CD4-positive, alpha-beta T cell treated with Interferon alpha-2 for 1 hour (primary cell): ENCODE measurements around the gene CALN1.
"Not testable (repeated sequence)": the region's sequence is repeated elsewhere in the genome, so short reads cannot be mapped to it uniquely, and the experiment has no call there.

Experiments
- DNase-seq, 2 donors: peaks; one replicate each; pipeline ENCODE4 v3.0.0-alpha.2; 2020 to 2022

The CALN1 gene

GRCh38 chr7:71775648-71776047, 636.5 kb downstream of the CALN1 start:
- DNase-seq = no peak

DNA sequence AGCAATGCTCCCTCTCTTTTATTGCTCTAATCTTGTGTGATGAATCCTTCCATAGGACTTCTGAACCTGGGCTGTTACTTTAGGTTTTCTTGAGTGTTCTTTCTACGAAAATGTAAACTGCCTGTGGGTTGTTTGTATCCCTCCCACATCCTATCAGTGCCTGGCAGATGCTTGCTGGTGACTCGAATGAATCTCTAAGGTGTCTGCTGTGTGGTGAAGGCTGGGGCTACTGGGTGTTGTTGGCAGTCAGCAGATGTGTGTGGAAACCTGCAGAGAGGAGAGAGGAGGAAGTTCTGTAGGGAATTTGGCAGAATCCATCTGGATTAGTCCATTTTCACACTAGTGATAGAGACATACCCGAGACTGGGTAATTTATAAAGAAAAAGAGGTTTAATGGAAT, 639.4 kb downstream of the CALN1 start:
- no peak for DNase-seq

GRCh38 chr7:71770269-71770907, 641.8 kb downstream of the CALN1 start:
- no peak for DNase-seq

DNA sequence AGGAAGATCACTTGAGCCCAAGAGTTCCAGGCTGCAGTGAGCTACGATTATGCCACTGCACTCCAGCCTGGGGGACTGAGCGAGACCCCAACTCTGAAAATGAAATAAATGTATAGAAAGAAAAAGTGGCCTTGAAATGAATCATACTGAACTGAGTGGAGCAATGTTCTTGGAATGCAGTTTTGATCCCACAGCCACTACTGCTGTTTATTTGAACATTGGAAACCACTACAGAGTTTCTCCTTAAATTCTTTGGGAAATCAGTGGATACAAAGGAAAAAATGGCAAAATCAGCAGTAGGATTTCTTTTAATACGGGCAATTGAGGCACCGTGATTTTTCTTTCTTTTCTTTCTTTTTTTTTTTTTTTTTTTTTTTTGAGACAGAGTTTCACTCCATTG, 642.8 kb downstream of the CALN1 start:
- no peak for DNase-seq

DNA sequence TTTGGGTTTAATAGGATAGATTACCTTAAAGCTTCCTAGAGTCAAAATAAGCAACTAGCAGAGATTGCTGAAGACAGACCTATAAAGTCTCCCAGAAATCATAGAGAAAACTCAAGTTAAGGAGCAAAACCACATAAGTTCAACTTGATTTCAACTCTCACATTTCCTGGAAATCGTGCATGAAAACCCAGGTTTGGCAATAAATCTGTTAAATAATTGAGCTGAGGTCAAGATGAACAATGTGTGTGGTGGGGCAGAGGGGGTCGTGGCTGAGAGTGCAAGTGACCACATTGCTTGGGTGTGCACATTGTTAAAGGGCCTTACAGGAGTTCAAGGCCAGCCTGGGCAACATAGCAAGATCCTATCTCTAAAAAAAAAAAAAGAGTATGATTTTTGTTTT, 643.7 kb downstream of the CALN1 start:
- no peak for DNase-seq

DNA sequence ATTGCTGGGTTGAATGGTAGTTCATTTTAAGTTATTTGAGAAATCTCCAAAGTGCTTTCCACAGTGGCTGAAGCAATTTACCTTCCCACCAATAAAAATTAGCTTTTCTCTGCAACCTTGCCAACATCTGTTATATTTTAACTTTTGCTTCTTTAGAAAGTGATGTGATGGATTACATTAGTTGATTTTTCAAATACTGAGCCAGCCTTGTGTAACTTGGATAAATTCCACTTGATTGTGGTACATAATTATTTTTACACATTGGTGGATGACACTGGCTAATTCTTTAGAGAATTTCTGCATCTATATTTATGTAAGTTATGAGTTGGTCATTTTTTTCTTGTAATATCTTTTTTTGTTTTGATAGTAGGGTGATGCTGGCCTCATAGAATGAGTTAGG, 646.1 kb downstream of the CALN1 start:
- DNase-seq = no peak

GRCh38 chr7:71761336-71761735, 650.8 kb downstream of the CALN1 start:
- no peak for DNase-seq

DNA sequence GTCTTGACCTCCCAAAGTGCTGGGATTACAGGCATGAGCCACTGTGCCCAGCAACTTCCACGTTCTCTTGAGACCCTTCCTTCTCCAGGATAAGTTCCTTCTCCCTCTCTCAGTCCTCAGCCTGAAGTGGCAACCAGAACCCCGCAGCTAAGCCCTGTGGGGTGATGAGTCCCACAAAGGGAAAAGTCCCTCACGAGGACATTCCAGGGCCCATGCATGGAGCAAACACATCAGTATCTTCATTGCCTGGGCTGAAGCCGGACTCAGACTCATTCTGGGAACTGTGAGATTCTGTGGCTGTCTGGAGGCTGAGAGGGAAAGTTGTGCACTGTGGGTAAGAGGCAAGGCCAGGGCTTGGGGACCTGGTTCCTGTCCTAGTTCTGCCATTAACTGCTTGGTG, 657.3 kb downstream of the CALN1 start:
- no peak for DNase-seq

DNA sequence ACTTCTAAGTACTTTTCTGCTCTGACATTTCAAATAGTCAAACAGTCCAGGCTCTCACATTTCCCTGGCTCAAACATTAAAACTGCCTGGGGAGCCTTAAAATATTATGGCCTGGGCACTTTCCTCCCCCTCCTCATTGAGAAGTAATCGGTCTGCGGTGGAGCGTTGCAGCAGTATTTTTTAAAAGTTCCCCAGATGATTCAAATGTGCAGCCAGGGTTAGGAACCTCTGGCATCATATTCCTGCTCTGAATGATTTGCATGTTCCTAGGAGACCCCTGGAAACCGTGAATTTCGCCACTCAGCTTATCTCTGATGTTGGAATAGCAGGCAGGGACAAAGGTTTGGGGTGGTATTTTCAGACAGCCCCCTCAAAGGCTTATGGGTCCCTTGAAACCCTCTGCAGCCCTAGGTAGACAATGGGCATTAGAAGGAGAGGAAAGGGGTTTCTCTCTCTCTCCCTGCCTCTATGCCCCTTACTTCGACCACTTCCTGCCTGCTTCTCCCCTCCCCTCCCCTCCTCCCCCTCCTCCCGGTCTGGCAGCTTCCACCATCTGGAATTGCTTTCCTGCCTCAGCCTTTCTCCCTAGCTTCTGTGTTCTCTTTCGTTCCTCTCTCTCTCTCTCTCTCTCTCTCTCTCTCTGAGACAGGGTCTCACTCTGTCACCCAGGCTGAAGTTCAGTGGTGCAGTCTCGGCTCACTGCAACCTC, 658.0 kb downstream of the CALN1 start:
- no peak for DNase-seq

DNA sequence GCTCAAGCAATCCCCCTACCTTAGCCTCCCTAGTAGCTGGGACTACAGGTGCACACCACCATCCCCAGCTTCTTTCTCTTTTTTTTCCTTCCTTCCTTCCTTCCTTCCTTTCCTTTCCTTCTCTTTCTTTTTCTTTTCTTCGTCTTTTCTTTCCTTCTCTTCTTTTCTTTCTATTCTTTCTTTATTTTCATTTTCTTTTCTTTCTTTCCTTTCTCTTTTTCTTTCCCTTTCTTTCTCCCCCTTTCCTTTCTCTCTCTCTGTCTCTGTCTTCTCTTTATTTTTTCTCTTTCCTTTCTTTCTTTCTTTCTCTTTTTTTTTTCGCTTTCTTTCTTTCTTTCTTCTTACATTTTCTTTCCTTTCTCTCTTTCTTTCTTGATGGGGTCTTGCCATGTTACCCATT, 658.9 kb downstream of the CALN1 start:
- no peak for DNase-seq

- peak in 1 of 2 donors; percentile 2 for DNase-seq
Measured at GRCh38 chr7:71752171-71752935, 659.8 kb downstream of the CALN1 start.

DNA sequence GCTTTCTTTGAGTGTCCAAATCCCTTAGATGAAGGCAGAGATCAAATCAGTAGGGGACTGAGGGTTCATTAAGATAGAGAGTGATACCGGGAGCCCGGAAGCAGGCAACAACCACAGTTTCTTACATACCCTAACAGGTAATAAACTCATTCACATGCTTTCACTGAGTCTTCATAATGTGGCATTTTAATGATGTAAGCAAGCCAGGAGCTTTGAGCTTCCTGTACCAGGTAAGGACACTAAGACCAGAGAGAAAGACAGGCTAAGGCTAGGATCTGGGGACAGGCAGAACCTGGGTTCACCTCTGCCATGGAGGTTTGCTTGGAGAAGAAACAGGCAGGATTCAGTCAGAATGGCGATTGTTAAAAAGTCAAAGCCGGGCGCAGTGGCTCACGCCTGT, 661.8 kb downstream of the CALN1 start:
- no peak for DNase-seq

DNA sequence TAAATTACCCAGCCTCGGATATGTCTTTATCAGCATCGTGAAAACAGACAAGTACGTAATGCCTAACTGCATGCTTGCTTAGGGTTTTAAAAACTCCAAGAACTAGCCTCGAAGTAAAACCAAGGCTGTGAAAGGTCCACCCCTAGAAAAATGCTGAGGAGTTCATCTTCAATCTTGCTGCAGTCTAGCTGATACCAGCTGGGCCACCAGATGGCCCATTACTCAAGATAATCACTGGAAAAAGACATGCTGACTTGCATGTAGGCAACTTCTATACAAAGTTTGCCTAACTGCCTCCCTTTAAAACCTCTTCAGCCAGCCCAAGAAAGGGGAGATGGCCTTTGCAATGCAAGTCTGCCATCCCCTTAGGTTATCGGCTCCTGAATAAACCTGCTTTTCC, 666.1 kb downstream of the CALN1 start:
- DNase-seq = no peak

GRCh38 chr7:71740174-71740560, 672.0 kb downstream of the CALN1 start:
- DNase-seq = no peak

DNA sequence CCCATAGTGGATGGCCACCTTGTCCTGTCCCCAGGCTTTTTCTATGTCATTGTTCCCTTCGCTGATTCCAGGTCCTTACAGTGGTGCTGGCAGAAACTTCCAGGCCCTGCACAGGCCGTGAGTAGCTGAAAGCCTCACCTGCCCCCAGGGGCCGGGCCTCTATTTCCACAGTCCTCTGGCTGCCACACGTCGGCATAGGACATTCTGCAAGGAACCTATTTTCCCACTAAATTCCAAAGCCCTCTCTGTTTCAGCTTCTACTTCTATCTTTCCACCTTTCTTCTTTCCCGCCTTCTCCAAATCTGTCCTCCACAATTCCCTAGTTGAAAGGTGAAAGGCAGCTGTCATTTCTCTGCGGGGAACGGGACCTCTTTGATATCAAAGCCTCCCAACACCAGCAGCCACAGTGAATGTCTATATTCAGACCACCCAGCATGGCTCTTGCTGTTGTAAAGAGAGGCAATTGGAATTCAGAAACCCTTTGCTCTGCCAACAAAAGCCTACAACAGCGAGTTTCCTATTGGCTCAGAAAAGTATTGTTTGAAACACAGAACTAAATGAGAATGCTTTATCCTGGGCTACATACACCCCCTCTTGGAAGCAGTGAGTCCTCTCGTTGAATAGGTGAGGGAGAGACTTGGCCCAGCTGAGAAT, 672.5 kb downstream of the CALN1 start:
- DNase-seq = no peak

DNA sequence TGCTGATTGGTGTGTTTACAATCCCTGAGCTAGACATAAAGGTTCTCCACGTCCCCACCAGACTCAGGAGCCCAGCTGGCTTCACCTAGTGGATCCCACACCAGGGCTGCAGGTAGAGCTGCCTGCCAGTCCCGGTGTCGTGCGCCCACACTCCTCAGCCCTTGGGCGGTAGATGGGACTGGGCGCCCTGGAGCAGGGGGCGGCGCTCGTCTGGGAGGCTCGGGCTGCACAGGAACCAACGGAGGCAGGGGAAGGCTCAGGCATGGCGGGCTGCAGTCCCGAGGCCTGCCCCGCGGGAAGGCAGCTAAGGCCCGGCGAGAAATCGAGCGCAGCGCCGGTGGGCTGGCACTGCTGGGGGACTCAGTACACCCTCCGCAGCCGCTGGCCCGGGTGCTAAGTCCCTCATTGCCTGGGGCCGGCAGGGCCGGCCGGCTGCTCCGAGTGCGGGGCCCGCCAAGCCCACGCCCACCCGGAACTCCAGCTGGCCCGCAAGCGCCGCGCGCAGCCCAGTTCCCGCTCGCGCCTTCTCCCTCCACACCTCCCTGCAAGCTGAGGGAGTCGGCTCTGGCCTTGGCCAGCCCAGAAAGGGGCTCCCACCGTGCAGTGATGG, 674.1 kb downstream of the CALN1 start:
- not testable (repeated sequence) for DNase-seq

DNA sequence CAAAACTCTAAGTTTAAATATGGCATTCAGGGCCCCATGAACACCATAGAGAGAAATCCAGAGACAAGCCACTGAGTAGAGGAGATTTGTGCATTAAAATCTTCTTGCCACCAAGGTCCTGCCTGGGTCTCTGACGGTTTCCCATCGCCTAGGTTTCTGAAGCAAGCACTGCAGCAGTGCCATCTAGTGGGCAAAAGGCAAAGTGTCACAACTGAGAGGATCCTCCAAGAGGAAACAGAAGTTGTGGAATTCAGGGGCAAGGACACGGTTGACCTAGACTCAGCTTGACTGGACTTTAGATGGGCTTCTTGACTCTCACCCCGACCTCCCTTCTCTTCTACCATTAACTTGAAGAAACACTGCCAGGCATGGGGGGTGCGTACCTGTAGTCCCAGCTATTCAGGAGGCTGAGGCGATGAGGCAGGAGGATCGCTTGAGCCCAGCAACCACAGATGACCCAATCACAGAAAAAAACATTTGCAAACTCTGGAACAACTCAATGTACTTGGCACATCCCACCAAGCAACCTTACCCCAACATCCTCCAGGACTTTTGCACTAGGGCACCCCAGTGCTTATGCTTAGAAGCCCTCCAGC, 676.1 kb downstream of the CALN1 start:
- DNase-seq = peak; percentile 9 to 31

- peak; percentile 27 to 40 for DNase-seq
Measured at GRCh38 chr7:71733107-71733870, 678.8 kb downstream of the CALN1 start.

- no peak for DNase-seq
Measured at GRCh38 chr7:71731740-71732139, 680.4 kb downstream of the CALN1 start.
